AG10803 (cell line): ENCODE data around the gene H3-3A.

Source experiments
- DNase-seq: peaks from one replicate; pipeline ENCODE4 v3.0.0; 2010; ENCODE audit warnings: low read depth
- H3K4me3 ChIP-seq: 2 replicates; pipeline ENCODE4 v1.5.1; 2011; ENCODE audit warnings: mild to moderate bottlenecking, low read length, control low read depth
- CTCF ChIP-seq: conservative IDR thresholded peaks from 2 replicates; pipeline ENCODE4 v1.5.1; 2011; ENCODE audit warnings: mild to moderate bottlenecking, low read length, control low read depth, inconsistent platforms

Gene H3-3A

GRCh38 chr1:226069811-226070489, 7.4 kb downstream of the H3-3A start:
- DNase-seq = no peak
- no peak overlapping the region for H3K4me3 ChIP-seq
- TF ChIP-seq CTCF = no peak

DNA sequence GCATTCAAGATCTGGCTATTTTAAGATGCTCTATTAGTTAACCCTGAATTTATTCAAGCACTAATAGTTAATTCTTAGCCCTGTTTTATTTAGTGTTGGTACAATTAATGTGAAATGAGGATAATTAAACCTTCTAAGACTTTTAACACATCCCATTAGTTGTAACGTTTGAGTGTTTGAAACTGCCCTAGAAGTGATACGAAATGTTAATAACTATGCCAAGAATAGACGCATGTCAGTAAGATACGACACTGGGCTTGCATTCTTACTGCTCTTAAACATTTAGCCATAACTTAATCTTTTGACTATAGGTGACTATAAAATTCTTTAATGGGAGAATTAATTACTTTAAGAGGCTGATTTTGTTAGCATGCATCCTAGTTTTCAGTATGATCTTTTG, 9.8 kb downstream of the H3-3A start:
- DNase-seq = no peak
- H3K4me3 ChIP-seq = no peak overlapping the region
- TF ChIP-seq CTCF = no peak

DNA sequence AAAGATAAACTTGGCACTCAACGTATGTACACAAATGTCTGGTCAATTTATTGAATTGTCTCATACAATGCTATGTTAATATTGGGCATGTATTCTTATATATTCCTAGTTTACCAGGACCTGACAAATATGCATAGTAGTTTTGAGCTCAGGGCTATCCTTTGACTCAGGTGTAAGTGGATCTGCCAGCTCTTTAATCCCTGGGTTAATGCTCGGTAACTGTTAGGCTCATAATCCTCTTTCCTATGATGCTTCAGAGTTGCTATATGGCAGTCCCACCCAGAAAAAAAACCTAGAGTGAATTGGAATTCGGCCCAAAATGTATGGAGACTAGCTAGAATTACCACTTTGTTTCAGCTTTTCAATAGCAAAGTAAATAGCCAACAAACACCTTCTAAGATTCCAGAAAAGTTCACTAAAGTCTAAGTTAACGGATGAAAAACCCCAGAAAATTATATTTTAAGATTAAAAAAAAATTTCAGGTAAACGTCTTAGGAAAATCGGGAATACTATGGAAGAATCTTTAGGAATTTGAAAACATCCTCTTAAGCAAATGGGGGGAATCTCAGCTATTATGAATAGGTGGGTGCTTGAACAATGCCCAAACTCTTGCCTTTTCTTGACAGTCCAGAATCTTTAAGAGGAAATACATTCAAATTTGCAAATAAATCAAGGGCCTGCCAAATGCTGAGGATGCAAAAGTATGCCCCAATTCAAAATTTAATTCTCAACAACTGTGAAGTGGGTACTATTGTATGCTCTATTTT, 10.9 kb downstream of the H3-3A start:
- no peak for DNase-seq
- no peak for TF ChIP-seq CTCF
- no peak overlapping the region for H3K4me3 ChIP-seq

DNA sequence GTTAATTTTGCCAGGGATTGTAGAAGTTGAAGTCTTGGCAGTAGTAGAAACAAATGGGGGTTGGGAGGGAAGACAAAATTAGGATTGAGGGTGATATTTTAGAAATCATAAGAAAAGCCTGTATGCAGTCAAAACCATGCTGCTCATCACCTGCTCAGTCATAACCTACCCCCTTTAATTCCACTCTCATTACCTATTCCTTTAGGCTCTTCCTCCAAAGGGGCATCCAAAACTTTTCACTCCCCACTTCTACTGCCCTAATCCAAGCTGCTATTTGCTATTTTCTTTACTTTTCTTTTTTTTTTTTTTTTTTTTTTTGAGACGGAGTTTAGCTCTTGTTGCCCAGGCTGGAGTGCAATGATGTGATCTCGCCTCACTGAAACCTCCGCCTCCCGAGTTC, 11.5 kb downstream of the H3-3A start:
- DNase-seq = no peak
- H3K4me3 ChIP-seq = no peak overlapping the region
- no peak for TF ChIP-seq CTCF

DNA sequence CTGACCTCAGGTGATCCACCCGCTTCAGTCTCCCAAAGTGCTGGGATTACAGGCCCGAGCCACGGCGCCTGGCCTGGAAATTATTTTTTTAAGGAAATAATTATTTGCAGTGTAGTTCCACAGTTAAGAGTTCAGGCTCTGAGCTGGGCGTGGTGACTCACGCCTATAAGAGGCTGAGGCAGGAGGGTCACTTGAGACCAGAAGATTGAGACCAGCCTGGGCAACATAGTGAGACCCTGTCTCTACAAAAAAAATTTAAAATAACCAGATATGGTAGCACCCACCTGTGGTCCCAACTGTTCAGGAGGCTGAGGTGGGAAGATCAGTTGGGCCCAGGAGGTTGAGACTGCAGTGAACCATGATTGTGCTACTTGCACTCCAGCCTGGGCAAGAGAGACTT, 13.9 kb downstream of the H3-3A start:
- no peak overlapping the region for H3K4me3 ChIP-seq
- no peak for TF ChIP-seq CTCF

DNA sequence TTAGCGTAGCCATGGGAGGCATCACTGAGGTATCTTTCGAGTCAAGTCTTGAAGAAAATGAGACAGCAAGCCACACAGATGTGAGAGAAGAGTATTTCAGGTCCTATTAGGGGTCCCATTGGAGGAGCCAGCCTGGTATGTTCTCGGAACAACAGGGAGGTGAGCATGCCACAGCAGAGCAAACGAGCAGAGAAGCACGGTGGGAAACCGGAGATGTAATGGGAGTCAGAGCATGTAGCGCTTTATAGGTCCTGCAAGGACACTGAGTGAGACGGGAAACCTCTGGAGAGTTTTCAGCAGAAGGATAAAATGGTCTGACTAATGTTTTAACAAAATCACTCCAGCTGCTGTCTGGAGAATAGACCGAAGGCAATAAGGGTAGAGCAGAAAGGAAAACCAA, 15.9 kb downstream of the H3-3A start:
- no peak for TF ChIP-seq CTCF

More for the DNA sequence above, 13.9 kb downstream of the H3-3A start:
- no peak for DNase-seq

DNA sequence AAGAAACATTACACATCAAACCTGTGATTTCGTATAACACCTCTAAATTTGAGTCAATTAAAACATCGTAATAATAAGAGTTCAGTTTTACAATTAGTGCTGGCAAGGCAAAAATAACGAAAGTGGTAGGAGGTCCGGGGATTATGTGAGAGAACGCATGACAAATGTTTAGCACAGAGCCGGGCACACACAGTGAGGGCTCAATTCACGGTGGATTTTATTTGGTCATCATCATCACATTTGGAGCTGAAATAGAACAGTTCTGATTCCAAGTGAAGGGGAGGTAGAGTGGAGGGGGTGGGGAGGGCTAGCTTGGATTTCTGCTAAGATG, 20.0 kb downstream of the H3-3A start:
- H3K4me3 ChIP-seq = peak overlapping the region; percentile 69
- DNase-seq = no peak
- no peak for TF ChIP-seq CTCF

More for the DNA sequence above, 15.9 kb downstream of the H3-3A start:
- no peak for DNase-seq
- H3K4me3 ChIP-seq = no peak overlapping the region
